WTC11 (cell line): ENCODE measurements around the gene SBF1. TPM values are rescaled to one million over a fixed set of nuclear protein-coding genes. Genes with fewer than 3 reads are reported as not detected.

Source experiments
- ATAC-seq: fragments of 200-7000 bp; cut with Tn5 transposase; 2 replicates; pipeline ENCODE4 v1.10.0; 2021; ENCODE audit warnings: mild to moderate bottlenecking, moderate library complexity
- CTCF ChIA-PET: fragments of 300-600 bp; sonication (Branson Sonifier 250); formaldehyde crosslinking; loops from one replicate; lab custom pipeline; 2021; ENCODE audit warnings: antibody characterized with exemption; lab: Charles Lee
- POLR2A ChIA-PET: fragments of 350-600 bp; sonication (Branson Sonifier 250); formaldehyde crosslinking; loops from one replicate; lab custom pipeline; 2021; ENCODE audit warnings: antibody characterized with exemption; lab: Charles Lee
- DNase-seq: peaks from one replicate; pipeline ENCODE4 v3.0.0; 2021; ENCODE audit warnings: low spot score
- H3K27ac Mint-ChIP-seq: 2 replicates; pipeline ENCODE4 v1.8.0; 2021; ENCODE audit warnings: mixed read lengths
- H3K27me3 Mint-ChIP-seq: 2 replicates; pipeline ENCODE4 v1.8.0; 2021; ENCODE audit warnings: low read depth, mild to moderate bottlenecking, moderate library complexity, mixed read lengths
- H3K36me3 Mint-ChIP-seq: 2 replicates; pipeline ENCODE4 v1.8.0; 2021; ENCODE audit warnings: mixed read lengths
- H3K4me1 Mint-ChIP-seq: 2 replicates; pipeline ENCODE4 v1.8.0; 2022; ENCODE audit warnings: mixed read lengths
- H3K4me3 Mint-ChIP-seq: 2 replicates; pipeline ENCODE4 v1.8.0; 2021; ENCODE audit warnings: mild to moderate bottlenecking, moderate library complexity, mixed read lengths
- H3K9me3 Mint-ChIP-seq: 2 replicates; pipeline ENCODE4 v1.8.0; 2021; ENCODE audit warnings: mixed read lengths
- ATF1 ChIP-seq: sonication (generic); formaldehyde crosslinking; IDR thresholded peaks from 2 replicates; pipeline ENCODE4 v1.8.1; 2023; ENCODE audit warnings: mild to moderate bottlenecking, moderate library complexity, missing genetic modification reagents
- GRHL2 ChIP-seq: fragments of 250-450 bp; sonication (Bioruptor Pico); IDR thresholded peaks from 2 replicates; pipeline ENCODE4 v1.8.0; 2022; ENCODE audit warnings: mild to moderate bottlenecking, moderate library complexity; ENCODE audit not compliant: insufficient replicate concordance, severe bottlenecking
- KAT7 ChIP-seq: sonication (generic); formaldehyde crosslinking; IDR thresholded peaks from 2 replicates; pipeline ENCODE4 v1.8.1; 2023; ENCODE audit warnings: missing genetic modification reagents, mild to moderate bottlenecking, borderline replicate concordance
- NR2C2 ChIP-seq: sonication (generic); formaldehyde crosslinking; IDR thresholded peaks from 2 replicates; pipeline ENCODE4 v1.8.0; 2022; ENCODE audit warnings: mild to moderate bottlenecking, missing genetic modification reagents
- RORB ChIP-seq: fragments of 250-450 bp; sonication (Bioruptor Pico); IDR thresholded peaks from 2 replicates; pipeline ENCODE4 v1.9.0; 2021; ENCODE audit warnings: mild to moderate bottlenecking
- SMAD3 ChIP-seq: sonication (generic); formaldehyde crosslinking; IDR thresholded peaks from 2 replicates; pipeline ENCODE4 v1.8.0; 2022; ENCODE audit warnings: missing genetic modification reagents, mild to moderate bottlenecking, borderline replicate concordance
- SP1 ChIP-seq: sonication (generic); formaldehyde crosslinking; conservative IDR thresholded peaks from 2 replicates; pipeline ENCODE4 v1.8.1; 2022; ENCODE audit warnings: missing genetic modification reagents
- TEAD1 ChIP-seq: sonication (generic); formaldehyde crosslinking; IDR thresholded peaks from 2 replicates; pipeline ENCODE4 v1.8.0; 2022; ENCODE audit warnings: mild to moderate bottlenecking, missing genetic modification reagents
- TP53 ChIP-seq: sonication (generic); formaldehyde crosslinking; IDR thresholded peaks from 2 replicates; pipeline ENCODE4 v1.8.1; 2023; ENCODE audit warnings: mild to moderate bottlenecking, missing genetic modification reagents
- ZBTB21 ChIP-seq: sonication (generic); formaldehyde crosslinking; IDR thresholded peaks from 2 replicates; pipeline ENCODE4 v1.8.1; 2023; ENCODE audit warnings: mild to moderate bottlenecking, missing genetic modification reagents, borderline replicate concordance
- ZNF138 ChIP-seq: sonication (generic); formaldehyde crosslinking; conservative IDR thresholded peaks from 2 replicates; pipeline ENCODE4 v1.8.1; 2022; ENCODE audit warnings: mild to moderate bottlenecking, moderate library complexity, missing genetic modification reagents
- ZNF232 ChIP-seq: sonication (generic); formaldehyde crosslinking; IDR thresholded peaks from 2 replicates; pipeline ENCODE4 v1.8.0; 2022; ENCODE audit warnings: mild to moderate bottlenecking, missing genetic modification reagents
- ZNF263 ChIP-seq: sonication (generic); formaldehyde crosslinking; IDR thresholded peaks from 2 replicates; pipeline ENCODE4 v1.8.1; 2022; ENCODE audit warnings: low read depth, mild to moderate bottlenecking, moderate library complexity, missing genetic modification reagents
- ZNF416 ChIP-seq: fragments of 250-450 bp; sonication (Bioruptor Pico); IDR thresholded peaks from 2 replicates; pipeline ENCODE4 v1.9.0; 2021; ENCODE audit warnings: mild to moderate bottlenecking, inconsistent platforms
- total RNA-seq: library from RNA; stranded (reverse); gene quantifications from 3 replicates; pipeline ENCODE4 v1.2.3, GENCODE V29; 2021
- TF ChIP-seq, protein P1 (sequence below): sonication (generic); formaldehyde crosslinking; IDR thresholded peaks from 2 replicates; pipeline ENCODE4 v1.8.0; 2023; ENCODE audit warnings: mild to moderate bottlenecking, missing genetic modification reagents
- TF ChIP-seq, protein P2 (sequence below): fragments of 250-450 bp; sonication (Bioruptor Pico); IDR thresholded peaks from 2 replicates; pipeline ENCODE4 v1.8.0; 2021; ENCODE audit warnings: mild to moderate bottlenecking
- TF ChIP-seq, protein P3 (sequence below): sonication (generic); formaldehyde crosslinking; IDR thresholded peaks from 2 replicates; pipeline ENCODE4 v1.8.1; 2023; ENCODE audit warnings: mild to moderate bottlenecking, missing genetic modification reagents
- TF ChIP-seq, protein P4 (sequence below): fragments of 200-600 bp; IDR thresholded peaks from 2 replicates; pipeline ENCODE4 v1.8.0; 2022; ENCODE audit warnings: antibody characterized with exemption
- TF ChIP-seq, protein P5 (sequence below): sonication (generic); formaldehyde crosslinking; IDR thresholded peaks from 2 replicates; pipeline ENCODE4 v1.8.1; 2022; ENCODE audit warnings: low read depth, missing genetic modification reagents, borderline replicate concordance
- TF ChIP-seq, protein P6 (sequence below): sonication (generic); formaldehyde crosslinking; IDR thresholded peaks from 2 replicates; pipeline ENCODE4 v1.8.0; 2022; ENCODE audit warnings: missing genetic modification reagents

The SBF1 gene
- total RNA-seq, 1 experiment from 2014 or later = 108 TPM

DNA sequence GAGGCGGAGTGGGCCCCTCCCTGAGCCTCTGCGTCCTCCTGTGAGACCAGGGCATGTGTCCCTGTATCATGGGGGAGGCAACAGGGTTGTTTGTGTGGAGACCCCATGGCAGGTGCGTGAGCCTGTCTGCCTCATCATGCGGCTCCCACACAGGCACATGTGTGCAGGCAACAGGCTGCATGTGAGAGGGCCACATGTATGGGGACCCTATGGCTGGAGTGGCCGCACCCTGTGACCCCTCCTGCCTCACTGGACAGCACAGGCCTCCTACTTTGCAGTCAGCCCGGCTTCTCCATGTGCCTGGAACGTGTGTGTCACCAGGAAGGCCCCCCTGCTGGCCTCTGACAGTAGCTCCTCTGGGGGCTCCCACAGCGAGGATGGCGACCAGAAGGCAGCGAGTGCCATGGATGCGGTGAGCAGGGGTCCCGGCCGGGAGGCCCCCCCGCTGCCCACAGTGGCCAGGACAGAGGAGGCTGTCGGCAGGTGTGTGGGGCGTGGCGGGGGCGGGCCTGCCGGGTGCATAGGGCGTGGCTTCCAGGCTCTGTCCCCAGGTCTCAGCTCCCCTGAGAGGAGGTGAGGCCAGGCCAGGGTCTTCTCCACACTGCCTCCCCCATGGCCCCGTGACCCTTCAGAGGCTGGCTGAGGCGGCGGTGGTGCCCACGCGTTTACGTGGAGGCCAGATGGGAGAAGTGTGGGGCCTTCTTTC is 34.1 kb downstream of the SBF1 start:
- no peak overlapping the region for H3K27ac Mint-ChIP-seq
- POLR2A ChIA-PET = no interaction called here
- ATAC-seq = no peak; the same call in 1 of the 2 replicates
- no peaks in the 10 kb centered on the region for H3K4me1 Mint-ChIP-seq
- no peaks in the 10 kb centered on the region for H3K9me3 Mint-ChIP-seq
- no peak overlapping the region for H3K4me3 Mint-ChIP-seq
- CTCF ChIA-PET = interaction anchor here (0.8 to 1.6 kb wide), 2 partner anchors 57 to 99 kb away, joined by 3 to 5 read pairs; no protein-coding TSS in a partner anchor
- H3K36me3 Mint-ChIP-seq = no peaks in the 10 kb centered on the region; the same call in 1 of the 2 replicates
- no peak for DNase-seq
- TF ChIP-seq ZNF232 (CRISPR knock-in tag) (no peak), TP53 (CRISPR knock-in tag) (no peak), RORB (CRISPR knock-in tag) (no peak), ATF1 (CRISPR knock-in tag) (no peak), ZNF263 (CRISPR knock-in tag) (no peak), ZNF416 (CRISPR knock-in tag) (no peak), ZBTB21 (CRISPR knock-in tag) (no peak), SMAD3 (CRISPR knock-in tag) (no peak), SP1 (CRISPR knock-in tag) (no peak)
- TF ChIP-seq, protein P1, sequence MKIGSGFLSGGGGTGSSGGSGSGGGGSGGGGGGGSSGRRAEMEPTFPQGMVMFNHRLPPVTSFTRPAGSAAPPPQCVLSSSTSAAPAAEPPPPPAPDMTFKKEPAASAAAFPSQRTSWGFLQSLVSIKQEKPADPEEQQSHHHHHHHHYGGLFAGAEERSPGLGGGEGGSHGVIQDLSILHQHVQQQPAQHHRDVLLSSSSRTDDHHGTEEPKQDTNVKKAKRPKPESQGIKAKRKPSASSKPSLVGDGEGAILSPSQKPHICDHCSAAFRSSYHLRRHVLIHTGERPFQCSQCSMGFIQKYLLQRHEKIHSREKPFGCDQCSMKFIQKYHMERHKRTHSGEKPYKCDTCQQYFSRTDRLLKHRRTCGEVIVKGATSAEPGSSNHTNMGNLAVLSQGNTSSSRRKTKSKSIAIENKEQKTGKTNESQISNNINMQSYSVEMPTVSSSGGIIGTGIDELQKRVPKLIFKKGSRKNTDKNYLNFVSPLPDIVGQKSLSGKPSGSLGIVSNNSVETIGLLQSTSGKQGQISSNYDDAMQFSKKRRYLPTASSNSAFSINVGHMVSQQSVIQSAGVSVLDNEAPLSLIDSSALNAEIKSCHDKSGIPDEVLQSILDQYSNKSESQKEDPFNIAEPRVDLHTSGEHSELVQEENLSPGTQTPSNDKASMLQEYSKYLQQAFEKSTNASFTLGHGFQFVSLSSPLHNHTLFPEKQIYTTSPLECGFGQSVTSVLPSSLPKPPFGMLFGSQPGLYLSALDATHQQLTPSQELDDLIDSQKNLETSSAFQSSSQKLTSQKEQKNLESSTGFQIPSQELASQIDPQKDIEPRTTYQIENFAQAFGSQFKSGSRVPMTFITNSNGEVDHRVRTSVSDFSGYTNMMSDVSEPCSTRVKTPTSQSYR = no peak
- TF ChIP-seq, protein P2, sequence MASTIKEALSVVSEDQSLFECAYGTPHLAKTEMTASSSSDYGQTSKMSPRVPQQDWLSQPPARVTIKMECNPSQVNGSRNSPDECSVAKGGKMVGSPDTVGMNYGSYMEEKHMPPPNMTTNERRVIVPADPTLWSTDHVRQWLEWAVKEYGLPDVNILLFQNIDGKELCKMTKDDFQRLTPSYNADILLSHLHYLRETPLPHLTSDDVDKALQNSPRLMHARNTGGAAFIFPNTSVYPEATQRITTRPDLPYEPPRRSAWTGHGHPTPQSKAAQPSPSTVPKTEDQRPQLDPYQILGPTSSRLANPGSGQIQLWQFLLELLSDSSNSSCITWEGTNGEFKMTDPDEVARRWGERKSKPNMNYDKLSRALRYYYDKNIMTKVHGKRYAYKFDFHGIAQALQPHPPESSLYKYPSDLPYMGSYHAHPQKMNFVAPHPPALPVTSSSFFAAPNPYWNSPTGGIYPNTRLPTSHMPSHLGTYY (CRISPR knock-in tag) = no peak
- TF ChIP-seq, protein P3, sequence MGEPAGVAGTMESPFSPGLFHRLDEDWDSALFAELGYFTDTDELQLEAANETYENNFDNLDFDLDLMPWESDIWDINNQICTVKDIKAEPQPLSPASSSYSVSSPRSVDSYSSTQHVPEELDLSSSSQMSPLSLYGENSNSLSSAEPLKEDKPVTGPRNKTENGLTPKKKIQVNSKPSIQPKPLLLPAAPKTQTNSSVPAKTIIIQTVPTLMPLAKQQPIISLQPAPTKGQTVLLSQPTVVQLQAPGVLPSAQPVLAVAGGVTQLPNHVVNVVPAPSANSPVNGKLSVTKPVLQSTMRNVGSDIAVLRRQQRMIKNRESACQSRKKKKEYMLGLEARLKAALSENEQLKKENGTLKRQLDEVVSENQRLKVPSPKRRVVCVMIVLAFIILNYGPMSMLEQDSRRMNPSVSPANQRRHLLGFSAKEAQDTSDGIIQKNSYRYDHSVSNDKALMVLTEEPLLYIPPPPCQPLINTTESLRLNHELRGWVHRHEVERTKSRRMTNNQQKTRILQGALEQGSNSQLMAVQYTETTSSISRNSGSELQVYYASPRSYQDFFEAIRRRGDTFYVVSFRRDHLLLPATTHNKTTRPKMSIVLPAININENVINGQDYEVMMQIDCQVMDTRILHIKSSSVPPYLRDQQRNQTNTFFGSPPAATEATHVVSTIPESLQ (CRISPR knock-in tag) = no peak
- no peaks in the 10 kb centered on the region for H3K27me3 Mint-ChIP-seq

DNA sequence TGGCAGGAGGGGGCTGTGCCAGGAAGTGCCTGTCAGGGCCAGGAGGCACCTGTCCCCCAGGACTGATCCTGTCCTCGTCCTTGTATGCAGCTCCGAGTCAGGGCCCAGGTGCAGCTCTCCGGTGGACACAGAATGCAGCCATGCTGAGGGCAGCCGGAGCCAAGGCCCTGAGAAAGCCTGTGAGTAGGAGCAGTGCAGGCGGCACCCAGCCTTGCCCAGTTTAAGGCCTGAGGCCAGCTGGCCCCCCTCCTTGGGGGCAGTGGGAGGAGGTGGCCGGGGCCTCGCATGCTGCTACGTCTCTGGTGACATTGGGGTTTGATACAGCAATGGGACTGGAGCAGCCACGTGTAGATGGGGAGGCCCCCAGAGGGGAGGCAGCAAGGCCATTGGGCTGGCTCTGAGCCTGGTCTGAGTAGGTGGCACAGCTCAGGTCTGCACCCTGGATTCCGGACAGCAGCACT is 34.9 kb downstream of the SBF1 start:
- CTCF ChIA-PET = interaction anchor here (1.6 kb wide), 1 partner anchor 58 kb away, joined by 5 read pairs; no protein-coding TSS in a partner anchor
- ATAC-seq = no peak
- H3K27me3 Mint-ChIP-seq = no peaks in the 10 kb centered on the region
- TF ChIP-seq, protein P4, sequence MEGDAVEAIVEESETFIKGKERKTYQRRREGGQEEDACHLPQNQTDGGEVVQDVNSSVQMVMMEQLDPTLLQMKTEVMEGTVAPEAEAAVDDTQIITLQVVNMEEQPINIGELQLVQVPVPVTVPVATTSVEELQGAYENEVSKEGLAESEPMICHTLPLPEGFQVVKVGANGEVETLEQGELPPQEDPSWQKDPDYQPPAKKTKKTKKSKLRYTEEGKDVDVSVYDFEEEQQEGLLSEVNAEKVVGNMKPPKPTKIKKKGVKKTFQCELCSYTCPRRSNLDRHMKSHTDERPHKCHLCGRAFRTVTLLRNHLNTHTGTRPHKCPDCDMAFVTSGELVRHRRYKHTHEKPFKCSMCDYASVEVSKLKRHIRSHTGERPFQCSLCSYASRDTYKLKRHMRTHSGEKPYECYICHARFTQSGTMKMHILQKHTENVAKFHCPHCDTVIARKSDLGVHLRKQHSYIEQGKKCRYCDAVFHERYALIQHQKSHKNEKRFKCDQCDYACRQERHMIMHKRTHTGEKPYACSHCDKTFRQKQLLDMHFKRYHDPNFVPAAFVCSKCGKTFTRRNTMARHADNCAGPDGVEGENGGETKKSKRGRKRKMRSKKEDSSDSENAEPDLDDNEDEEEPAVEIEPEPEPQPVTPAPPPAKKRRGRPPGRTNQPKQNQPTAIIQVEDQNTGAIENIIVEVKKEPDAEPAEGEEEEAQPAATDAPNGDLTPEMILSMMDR = no peak
- TF ChIP-seq GRHL2 (CRISPR knock-in tag) (no peak), KAT7 (CRISPR knock-in tag) (no peak), NR2C2 (CRISPR knock-in tag) (no peak), ZNF138 (no peak), TEAD1 (CRISPR knock-in tag) (no peak), ZNF263 (CRISPR knock-in tag) (no peak)
- TF ChIP-seq, protein P5, sequence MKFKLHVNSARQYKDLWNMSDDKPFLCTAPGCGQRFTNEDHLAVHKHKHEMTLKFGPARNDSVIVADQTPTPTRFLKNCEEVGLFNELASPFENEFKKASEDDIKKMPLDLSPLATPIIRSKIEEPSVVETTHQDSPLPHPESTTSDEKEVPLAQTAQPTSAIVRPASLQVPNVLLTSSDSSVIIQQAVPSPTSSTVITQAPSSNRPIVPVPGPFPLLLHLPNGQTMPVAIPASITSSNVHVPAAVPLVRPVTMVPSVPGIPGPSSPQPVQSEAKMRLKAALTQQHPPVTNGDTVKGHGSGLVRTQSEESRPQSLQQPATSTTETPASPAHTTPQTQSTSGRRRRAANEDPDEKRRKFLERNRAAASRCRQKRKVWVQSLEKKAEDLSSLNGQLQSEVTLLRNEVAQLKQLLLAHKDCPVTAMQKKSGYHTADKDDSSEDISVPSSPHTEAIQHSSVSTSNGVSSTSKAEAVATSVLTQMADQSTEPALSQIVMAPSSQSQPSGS (CRISPR knock-in tag) = no peak
- TF ChIP-seq, protein P6, sequence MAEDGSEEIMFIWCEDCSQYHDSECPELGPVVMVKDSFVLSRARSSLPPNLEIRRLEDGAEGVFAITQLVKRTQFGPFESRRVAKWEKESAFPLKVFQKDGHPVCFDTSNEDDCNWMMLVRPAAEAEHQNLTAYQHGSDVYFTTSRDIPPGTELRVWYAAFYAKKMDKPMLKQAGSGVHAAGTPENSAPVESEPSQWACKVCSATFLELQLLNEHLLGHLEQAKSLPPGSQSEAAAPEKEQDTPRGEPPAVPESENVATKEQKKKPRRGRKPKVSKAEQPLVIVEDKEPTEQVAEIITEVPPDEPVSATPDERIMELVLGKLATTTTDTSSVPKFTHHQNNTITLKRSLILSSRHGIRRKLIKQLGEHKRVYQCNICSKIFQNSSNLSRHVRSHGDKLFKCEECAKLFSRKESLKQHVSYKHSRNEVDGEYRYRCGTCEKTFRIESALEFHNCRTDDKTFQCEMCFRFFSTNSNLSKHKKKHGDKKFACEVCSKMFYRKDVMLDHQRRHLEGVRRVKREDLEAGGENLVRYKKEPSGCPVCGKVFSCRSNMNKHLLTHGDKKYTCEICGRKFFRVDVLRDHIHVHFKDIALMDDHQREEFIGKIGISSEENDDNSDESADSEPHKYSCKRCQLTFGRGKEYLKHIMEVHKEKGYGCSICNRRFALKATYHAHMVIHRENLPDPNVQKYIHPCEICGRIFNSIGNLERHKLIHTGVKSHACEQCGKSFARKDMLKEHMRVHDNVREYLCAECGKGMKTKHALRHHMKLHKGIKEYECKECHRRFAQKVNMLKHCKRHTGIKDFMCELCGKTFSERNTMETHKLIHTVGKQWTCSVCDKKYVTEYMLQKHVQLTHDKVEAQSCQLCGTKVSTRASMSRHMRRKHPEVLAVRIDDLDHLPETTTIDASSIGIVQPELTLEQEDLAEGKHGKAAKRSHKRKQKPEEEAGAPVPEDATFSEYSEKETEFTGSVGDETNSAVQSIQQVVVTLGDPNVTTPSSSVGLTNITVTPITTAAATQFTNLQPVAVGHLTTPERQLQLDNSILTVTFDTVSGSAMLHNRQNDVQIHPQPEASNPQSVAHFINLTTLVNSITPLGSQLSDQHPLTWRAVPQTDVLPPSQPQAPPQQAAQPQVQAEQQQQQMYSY (CRISPR knock-in tag) = no peak

More for the DNA sequence above, 34.9 kb downstream of the SBF1 start:
- Mint-ChIP-seq H3K36me3 (peaks cover 4% of the 10 kb centered on the region), H3K4me3 (no peak overlapping the region), H3K9me3 (no peaks in the 10 kb centered on the region), H3K4me1 (no peaks in the 10 kb centered on the region), H3K27ac (no peak overlapping the region)
- POLR2A ChIA-PET = no interaction called here
- no peak for DNase-seq
